Sigmoid colon (tissue), 4 donors: ENCODE data around the gene MCF2.

ENCODE experiments used
- CTCF ChIP-seq, 4 experiments: fragments of 450-650 bp in 3 of 4; fragments of 200-600 bp in 1 of 4; IDR thresholded peaks; one replicate each; pipeline ENCODE4 v1.5.1; 2016 to 2019; ENCODE audit warnings: antibody characterized with exemption in 4 of 4, mild to moderate bottlenecking in 3 of 4, moderate library complexity in 2 of 4
- POLR2A ChIP-seq, 2 donors: fragments of 450-650 bp; IDR thresholded peaks; one replicate each; pipeline ENCODE4 v1.6.1; 2016; ENCODE audit warnings: antibody characterized with exemption in 2 of 2, mild to moderate bottlenecking in 2 of 2, moderate library complexity in 2 of 2
- POLR2AphosphoS5 ChIP-seq, 4 donors: sonication (generic); formaldehyde crosslinking; IDR thresholded peaks; one replicate each; pipeline ENCODE4 v1.6.1; 2017; ENCODE audit warnings: antibody characterized with exemption in 4 of 4

- TF ChIP-seq POLR2A (IDR thresholded peaks at IDR 0.05) (no peak), CTCF (IDR thresholded peaks at IDR 0.05) (no peak), POLR2AphosphoS5 (IDR thresholded peaks at IDR 0.05) (no peak)
Measured at GRCh38 chrX:139544591-139544990, 163.4 kb downstream of the MCF2 start.
